Type B pancreatic cell (in vitro differentiated cells): ENCODE measurements around the gene CDH18. TPM values are rescaled to one million over a fixed set of nuclear protein-coding genes. Genes with fewer than 3 reads are reported as not detected.
"Not testable (repeated sequence)": the region's sequence is repeated elsewhere in the genome, so short reads cannot be mapped to it uniquely, and the experiment has no call there.

ENCODE experiments used
- DNase-seq: peaks from one replicate; pipeline ENCODE4 v3.0.0; 2021; ENCODE audit warnings: mixed read lengths; ENCODE audit not compliant: unreplicated experiment; ENCODE audit errors: extremely low spot score
- H3K27ac Mint-ChIP-seq: 2 replicates; pipeline ENCODE4 v1.8.0; 2021; ENCODE audit warnings: mild to moderate bottlenecking, mixed read lengths
- H3K27me3 Mint-ChIP-seq: 2 replicates; pipeline ENCODE4 v1.8.0; 2021; ENCODE audit warnings: mixed read lengths
- H3K36me3 Mint-ChIP-seq: 2 replicates; pipeline ENCODE4 v1.8.0; 2021; ENCODE audit warnings: mixed read lengths
- H3K4me1 Mint-ChIP-seq: one replicate; pipeline ENCODE4 v1.8.0; 2021; ENCODE audit warnings: mixed read lengths; ENCODE audit not compliant: unreplicated experiment
- H3K4me3 Mint-ChIP-seq: 2 replicates; pipeline ENCODE4 v1.8.0; 2021; ENCODE audit warnings: mild to moderate bottlenecking, mixed read lengths
- H3K9me3 Mint-ChIP-seq: 2 replicates; pipeline ENCODE4 v1.8.0; 2021; ENCODE audit warnings: mixed read lengths
- total RNA-seq: library from RNA; stranded (reverse); gene quantifications from 2 replicates; pipeline ENCODE4 v1.2.1, GENCODE V29; 2021; ENCODE audit warnings: low replicate concordance
- TF ChIP-seq, protein P1 (sequence below): fragments of 200-600 bp; sonication (generic); conservative IDR thresholded peaks from 2 replicates; pipeline ENCODE4 v1.5.0; 2021; ENCODE audit warnings: antibody characterized with exemption, mild to moderate bottlenecking

The CDH18 gene
- total RNA-seq, 1 donor from 2014 or later = 20.2 TPM

DNA sequence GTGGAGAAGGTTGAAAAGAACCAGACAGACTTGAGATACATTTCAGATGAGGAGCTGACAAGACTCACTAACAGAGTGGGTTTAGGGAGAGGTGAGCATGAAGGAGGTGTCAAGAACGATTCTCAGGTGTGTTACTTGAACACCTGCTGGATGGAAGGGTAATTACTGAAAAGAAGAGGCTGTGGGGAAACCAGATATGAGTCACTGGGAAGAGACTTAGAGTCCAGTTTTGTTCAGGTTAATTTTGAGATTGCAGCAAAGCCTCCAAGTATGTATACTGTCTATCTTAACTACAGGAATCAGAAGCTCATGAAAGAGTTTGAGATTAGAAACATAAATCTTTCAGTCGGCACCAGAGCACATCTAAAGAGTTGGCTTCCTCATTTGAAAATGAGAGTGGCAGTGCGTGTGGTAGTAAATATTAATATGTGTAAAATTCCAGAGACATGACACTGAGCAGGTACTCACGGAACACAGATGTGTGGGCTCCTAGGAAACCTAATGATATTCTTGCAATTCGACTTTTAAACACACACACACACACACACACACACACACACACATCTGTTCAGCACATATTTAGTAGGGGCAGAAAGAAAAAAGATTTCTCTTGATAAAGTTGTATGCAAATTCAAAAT, 197.1 kb downstream of the CDH18 start:
- Mint-ChIP-seq H3K4me1 (no peaks in the 10 kb centered on the region), H3K36me3 (no peaks in the 10 kb centered on the region), H3K9me3 (no peaks in the 10 kb centered on the region), H3K27ac (peak overlapping the region; percentile 4), H3K4me3 (no peak overlapping the region), H3K27me3 (no peaks in the 10 kb centered on the region)
- TF ChIP-seq, protein P1, sequence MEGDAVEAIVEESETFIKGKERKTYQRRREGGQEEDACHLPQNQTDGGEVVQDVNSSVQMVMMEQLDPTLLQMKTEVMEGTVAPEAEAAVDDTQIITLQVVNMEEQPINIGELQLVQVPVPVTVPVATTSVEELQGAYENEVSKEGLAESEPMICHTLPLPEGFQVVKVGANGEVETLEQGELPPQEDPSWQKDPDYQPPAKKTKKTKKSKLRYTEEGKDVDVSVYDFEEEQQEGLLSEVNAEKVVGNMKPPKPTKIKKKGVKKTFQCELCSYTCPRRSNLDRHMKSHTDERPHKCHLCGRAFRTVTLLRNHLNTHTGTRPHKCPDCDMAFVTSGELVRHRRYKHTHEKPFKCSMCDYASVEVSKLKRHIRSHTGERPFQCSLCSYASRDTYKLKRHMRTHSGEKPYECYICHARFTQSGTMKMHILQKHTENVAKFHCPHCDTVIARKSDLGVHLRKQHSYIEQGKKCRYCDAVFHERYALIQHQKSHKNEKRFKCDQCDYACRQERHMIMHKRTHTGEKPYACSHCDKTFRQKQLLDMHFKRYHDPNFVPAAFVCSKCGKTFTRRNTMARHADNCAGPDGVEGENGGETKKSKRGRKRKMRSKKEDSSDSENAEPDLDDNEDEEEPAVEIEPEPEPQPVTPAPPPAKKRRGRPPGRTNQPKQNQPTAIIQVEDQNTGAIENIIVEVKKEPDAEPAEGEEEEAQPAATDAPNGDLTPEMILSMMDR = no peak
- DNase-seq = no peak

DNA sequence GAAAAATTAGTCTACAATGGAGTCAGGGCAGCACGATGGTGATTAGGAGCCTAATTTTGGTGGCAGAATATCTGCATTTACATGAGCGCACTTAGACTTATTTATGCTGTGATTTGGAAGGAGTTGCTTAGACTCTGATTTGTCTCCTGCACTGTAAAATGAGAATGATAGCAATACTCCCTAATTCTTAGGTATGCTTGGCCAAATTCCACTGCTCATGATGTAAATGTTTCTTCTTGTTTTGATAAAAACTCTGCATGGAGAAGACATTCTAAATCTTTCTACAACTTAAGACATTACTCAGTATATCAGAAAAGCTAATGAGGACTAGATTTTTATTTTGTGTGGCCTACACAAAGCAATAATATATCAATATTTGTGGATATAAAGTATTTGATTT, 205.4 kb downstream of the CDH18 start:
- no peaks in the 10 kb centered on the region for H3K36me3 Mint-ChIP-seq
- TF ChIP-seq, protein P1 = no peak
- H3K4me3 Mint-ChIP-seq = no peak overlapping the region
- no peaks in the 10 kb centered on the region for H3K4me1 Mint-ChIP-seq
- no peaks in the 10 kb centered on the region for H3K27me3 Mint-ChIP-seq
- no peak for DNase-seq
- H3K9me3 Mint-ChIP-seq = no peaks in the 10 kb centered on the region
- no peak overlapping the region for H3K27ac Mint-ChIP-seq

DNA sequence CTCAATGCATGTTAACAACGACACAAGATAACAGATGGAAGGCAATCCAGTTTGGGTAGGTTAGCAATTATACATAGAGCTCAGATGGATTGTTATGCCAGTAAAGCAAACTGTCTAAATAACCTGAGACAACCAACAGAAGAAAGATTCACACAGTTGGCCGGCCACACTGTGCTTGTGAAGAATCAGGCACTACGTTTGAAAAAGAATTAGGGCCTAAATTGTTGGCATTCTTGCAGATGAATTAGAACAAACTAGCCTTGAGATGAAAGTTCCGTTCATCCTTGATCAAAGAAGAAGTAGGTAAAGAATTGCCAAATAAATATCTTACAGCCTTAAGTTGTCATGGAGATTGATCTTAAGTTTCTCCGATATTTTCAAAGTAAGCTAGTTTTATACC, 210.6 kb downstream of the CDH18 start:
- DNase-seq = no peak
- TF ChIP-seq, protein P1 = no peak
- H3K4me3 Mint-ChIP-seq = no peak overlapping the region
- no peaks in the 10 kb centered on the region for H3K9me3 Mint-ChIP-seq
- H3K4me1 Mint-ChIP-seq = no peaks in the 10 kb centered on the region
- H3K27ac Mint-ChIP-seq = no peak overlapping the region
- no peaks in the 10 kb centered on the region for H3K36me3 Mint-ChIP-seq
- H3K27me3 Mint-ChIP-seq = no peaks in the 10 kb centered on the region

DNA sequence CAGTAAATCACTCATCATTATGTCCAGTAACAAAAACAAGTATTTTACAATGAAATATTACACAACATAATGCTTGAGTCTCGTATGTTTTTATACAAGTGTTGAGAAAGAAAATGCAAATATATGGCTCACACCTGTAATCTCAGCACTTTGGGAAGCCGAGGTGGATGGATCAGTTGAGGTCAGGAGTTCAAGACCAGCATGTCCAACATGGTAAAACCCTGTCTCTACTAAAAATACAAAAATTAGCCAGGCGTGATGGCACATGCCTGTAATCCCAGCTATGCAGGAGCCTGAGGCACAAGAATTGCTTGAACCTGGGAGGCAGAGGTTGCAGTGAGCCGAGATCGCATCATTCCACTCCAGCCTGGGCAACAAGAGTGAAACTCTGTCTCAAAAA, 211.1 kb downstream of the CDH18 start:
- not testable (repeated sequence) for H3K36me3 Mint-ChIP-seq, H3K4me1 Mint-ChIP-seq, H3K9me3 Mint-ChIP-seq

GRCh38 chr5:19771174-19771835, 216.7 kb downstream of the CDH18 start:
- TF ChIP-seq, protein P1 = no peak
- DNase-seq = no peak
- no peaks in the 10 kb centered on the region for H3K27me3 Mint-ChIP-seq
- peaks cover 4% of the 10 kb centered on the region for H3K4me1 Mint-ChIP-seq
- H3K9me3 Mint-ChIP-seq = peaks cover 3% of the 10 kb centered on the region
- no peaks in the 10 kb centered on the region for H3K36me3 Mint-ChIP-seq
- no peak overlapping the region for H3K27ac Mint-ChIP-seq
- no peak overlapping the region for H3K4me3 Mint-ChIP-seq

More for the DNA sequence above, 211.1 kb downstream of the CDH18 start:
- not testable (repeated sequence) for H3K4me3 Mint-ChIP-seq, DNase-seq, H3K27ac Mint-ChIP-seq, H3K27me3 Mint-ChIP-seq

DNA sequence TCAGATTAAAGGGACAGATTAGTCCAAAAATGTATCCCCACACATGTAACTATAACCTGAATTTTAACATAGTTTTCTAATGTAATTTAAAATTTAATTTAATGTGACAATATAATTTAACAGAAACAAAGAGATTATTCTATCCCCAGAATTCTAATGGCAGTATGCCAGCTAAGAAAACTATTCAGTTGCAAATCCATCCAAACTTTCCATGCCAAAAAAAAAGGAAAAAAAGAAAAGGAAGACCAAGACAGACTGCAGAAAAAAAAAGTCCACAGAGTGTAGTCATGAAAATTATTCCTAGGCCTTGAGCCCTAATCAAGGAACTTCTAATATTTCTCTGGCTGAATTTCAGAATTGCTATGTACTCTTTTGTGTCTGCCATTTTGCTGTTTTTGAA, 217.6 kb downstream of the CDH18 start:
- Mint-ChIP-seq H3K27ac (no peak overlapping the region), H3K4me3 (no peak overlapping the region), H3K4me1 (peaks cover 4% of the 10 kb centered on the region), H3K27me3 (no peaks in the 10 kb centered on the region), H3K36me3 (no peaks in the 10 kb centered on the region), H3K9me3 (peaks cover 4% of the 10 kb centered on the region)
- DNase-seq = no peak
- TF ChIP-seq, protein P1 = no peak
